ENCODE measurements around the gene GPR37.

GPR37 gene, protein sequence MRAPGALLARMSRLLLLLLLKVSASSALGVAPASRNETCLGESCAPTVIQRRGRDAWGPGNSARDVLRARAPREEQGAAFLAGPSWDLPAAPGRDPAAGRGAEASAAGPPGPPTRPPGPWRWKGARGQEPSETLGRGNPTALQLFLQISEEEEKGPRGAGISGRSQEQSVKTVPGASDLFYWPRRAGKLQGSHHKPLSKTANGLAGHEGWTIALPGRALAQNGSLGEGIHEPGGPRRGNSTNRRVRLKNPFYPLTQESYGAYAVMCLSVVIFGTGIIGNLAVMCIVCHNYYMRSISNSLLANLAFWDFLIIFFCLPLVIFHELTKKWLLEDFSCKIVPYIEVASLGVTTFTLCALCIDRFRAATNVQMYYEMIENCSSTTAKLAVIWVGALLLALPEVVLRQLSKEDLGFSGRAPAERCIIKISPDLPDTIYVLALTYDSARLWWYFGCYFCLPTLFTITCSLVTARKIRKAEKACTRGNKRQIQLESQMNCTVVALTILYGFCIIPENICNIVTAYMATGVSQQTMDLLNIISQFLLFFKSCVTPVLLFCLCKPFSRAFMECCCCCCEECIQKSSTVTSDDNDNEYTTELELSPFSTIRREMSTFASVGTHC

DNA sequence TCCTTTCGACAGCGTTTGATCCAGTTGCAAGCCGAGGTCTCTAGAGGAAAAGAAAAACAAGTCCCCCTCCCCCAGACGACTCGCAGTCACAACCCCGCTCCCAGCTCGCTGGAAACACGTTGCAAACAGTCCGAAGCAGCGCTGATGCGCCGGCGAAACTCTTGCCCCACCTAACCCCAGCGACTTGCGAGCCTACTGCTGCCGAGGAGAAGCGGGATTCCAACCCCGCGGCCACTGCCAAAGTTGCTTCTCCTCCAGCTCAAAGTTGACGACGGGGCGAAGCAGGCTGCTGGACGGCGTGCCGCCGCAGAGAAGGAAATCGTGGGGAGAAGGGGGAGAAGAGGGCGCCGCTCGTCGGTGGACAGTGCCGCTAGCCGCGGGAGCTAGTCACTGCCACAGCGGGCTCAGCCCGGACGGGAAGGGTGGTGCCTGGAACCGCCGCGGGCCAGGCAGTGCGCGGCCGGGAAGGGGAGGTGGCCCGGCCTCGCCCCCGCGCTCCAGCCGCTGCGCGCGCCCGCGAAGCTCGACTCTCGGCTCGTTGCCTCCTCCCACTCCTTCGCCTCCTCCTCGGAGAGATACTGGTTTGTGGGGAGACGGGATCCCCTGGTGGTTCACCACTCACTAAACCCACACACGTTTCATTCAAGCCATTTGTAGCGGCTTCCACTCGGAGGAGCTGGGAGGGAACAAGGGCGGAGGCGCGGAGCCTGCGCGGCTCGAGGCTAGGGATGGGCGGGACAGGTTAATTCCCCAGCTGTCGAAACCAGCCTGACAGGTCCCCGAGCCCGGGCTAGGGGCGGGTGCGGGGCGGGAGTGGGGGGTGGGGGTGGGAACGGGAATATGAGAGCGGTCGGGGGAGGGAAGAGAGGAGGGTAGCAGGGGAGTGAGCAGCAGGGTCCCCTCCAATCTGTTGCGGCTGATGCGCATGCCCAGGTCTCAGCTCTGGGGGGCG lies at the start of gene GPR37:
Gene GPR37, minus strand, starts transcription at position 392 of the 952 bp plus-strand sequence. CDS start 816 bp downstream, outside the sequence.
- no peak for FAIRE-seq

DNA sequence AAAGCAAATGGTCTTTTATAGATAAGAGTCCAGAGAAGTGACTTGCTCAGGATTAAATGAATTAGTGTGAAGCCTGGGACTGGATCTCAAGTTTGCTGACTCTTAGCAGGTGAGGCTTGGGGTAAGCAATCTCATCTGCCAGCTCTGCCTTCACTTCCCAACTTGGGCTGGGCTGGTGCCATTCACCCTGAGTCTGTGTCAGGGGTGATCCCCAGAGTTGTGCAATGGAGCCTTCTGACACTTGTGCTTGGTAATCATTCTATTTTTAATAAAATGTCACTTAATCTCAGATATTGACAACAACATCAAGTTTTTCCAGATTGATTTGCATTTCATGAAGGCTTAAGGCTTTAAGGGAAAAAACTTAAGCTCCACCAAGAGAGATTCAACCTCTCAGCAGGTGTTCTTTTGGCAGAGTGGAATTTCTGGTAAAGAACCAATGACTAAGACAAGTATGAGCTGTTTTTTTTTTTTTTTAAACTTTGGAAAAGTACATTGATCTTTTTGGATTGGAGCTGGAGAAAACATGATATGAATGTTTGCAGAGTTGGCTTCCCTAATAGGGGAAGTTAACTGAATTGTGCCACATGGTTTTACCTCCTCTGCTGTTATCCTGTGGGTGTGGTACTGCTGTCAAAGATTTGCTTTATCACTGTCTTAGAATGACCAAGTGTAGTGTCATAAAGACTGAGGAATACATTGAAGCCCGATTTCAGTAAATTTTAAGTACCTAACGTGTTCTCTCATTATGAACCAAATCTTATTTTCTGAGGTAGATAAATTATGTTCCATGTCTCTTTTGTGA lies 48.6 kb upstream of the GPR37 start:
- no peak for FAIRE-seq

DNA sequence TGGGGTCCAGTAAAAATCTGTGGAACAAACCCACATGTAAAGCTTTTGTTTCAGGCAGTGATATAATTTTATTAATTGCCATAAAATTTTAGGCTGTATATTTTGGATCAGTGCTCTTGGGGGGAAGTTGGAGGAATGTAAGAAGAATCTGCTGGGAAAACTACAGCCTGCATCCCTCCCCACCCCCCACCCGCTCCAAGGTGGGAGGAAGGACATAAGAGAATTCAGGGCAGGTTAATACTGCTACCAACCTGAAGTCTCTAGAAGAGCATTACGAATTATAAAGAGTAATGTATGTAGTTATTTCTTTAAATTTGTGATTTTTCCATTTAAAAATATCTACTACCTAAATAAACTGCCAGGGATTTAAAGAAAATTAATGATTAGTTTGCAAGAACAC lies 47.2 kb upstream of the GPR37 start:
- no peak for FAIRE-seq

DNA sequence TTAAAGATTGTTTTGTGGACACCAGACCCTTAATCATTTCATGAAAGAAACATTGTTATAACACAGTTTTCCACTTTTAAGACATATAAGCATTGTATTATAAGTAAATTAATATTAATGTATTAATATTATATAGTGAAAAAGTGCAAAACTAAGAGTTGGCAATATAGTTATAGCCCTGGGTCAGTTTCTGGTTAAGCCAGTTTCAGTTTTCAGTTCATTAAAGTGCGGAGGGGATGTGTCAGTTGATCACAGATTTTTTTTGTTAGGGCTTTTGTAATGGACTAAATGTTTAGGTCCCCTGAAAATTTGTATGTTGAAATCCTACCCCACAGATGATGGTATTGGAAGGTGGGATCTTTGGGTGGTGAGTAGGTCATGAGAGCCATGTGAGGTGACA lies 45.7 kb upstream of the GPR37 start:
- no peak for FAIRE-seq

DNA sequence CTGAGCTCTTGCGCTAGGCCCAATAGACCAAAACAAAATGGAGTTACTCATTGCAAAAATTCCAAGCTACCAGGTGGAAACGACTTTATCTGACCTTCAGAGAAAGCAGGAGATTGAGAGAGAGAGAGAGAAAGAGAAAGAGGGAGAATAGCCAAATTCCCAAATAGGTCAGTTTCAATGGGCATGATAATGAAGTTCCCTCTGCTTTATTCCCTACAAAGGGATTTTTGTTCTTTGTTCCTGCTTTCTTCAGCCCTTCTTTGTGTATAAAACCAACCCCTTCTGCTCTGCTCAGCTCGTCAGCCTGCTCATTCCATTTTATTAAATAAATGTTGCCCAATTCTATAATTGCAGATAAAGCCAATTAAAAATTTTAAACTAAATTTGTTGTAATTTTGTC lies 45.0 kb upstream of the GPR37 start:
- no peak for FAIRE-seq

DNA sequence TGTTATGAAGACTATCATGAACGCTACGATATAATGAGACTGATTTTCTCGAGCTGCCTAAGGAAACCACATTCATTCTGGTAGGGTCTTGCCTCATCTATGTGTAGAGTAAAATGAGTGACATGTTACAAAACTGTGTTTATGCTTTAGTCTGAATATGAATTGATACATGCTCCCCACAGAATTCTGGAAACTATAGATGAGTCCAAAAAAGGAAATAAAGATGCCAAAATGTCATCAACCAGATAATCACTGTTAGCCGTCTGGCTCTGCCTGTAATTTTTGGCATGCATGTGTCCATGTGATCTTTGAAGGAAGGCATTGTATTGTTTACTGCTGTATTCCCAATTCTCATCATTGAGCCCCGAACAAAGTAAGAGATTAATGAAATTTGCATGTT lies 42.6 kb upstream of the GPR37 start:
- FAIRE-seq, result no peak

DNA sequence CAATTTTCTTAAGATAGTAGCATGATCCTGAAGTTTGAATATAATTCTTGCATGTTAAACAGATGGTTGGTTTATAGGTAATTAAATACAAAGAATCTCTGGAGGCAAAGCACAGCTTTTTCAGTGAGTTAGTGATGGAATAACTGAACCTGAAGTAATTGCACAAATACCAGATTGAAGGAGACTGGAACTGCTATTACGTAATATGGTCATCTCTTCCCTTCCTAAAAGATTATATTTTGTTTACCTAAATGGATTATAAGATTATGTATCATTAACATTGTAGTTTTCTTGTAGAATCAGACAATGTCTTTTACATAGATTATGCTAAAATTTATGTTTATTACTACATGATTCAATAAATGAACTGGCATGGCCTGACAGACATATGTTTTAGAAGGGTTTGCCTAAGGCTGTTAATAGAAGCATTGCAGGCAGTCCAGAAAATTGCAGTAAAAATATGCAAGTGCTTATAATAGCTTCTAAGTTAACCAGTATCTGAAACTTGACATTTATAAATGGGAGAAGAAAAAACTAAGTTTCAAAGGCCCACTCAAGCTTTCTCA lies 35.8 kb upstream of the GPR37 start:
- no peak for FAIRE-seq

DNA sequence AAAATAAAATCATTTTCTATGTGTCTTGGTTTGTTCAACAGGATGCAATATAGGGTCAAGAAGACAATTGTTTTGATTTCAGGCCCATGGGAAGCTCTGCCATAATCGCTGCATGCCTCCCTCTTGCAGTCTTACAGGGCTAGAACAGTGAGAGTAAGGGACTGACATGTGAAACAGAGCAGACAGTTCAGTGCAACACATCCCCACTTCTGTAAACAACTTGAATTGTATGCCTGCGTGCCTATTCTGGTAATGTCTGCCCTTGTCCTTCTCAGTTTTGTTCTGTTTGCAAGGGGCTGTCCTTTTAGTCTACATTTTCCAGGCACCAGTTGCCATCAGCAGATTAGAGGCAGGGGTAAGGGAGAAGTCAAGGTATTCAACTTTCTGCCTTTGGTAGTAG lies 34.8 kb upstream of the GPR37 start:
- no peak for FAIRE-seq

DNA sequence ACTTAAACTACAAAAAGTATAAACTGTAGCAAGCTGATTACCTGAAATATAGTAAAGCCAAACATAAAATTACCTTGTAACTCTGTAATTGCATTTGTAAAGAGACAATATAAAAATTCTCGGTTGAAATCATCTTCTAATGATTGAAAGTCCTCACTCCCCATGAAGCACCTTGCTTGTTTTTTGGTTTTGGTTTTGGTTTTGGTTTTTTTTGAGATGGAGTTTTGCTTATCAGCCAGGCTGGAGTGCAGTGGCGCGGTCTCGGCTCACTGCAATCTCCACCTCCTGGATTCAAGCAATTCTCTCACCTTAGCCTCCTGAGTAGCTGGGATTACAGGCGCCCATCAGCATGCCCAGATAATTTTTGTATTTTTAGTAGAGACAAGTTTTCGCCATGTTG lies 33.9 kb upstream of the GPR37 start:
- FAIRE-seq, result no peak

DNA sequence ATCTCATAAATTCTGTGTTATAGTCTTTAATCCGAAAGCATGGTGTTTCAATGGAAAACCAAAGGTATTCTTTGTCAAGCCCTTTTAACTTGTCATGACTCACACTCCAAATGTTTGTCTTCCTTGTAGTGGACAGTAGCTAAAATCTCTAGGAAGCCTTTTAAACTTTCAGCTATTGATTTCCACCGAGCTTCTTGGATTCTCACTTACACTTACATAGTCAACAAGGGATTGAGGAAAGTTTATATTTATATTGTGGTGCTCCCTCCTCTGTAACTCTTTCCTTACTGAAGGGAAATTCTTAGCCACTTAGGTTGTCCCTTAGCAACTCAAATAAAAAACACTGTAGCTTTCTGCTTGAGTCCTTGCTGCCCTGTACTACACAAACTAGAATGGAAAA lies 31.2 kb upstream of the GPR37 start:
- FAIRE-seq, result no peak

DNA sequence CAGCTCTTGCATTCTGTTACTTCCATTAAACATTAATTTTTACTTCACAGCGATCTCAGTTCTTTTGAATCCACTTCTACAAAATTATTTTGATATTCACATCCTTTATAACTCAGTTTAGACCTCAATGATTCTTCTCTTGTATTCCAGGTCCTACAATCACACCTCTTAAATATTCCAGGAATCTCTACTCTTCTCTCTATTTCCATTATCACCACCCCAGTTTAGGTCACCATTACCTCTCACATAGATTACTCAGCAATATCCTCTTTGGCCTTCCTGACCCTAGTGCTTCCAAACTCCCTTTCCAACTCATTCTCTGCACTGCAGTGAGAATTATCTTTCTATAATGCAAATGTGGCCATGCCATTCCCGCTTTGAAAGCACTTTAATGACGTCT lies 27.1 kb upstream of the GPR37 start:
- FAIRE-seq, result no peak

DNA sequence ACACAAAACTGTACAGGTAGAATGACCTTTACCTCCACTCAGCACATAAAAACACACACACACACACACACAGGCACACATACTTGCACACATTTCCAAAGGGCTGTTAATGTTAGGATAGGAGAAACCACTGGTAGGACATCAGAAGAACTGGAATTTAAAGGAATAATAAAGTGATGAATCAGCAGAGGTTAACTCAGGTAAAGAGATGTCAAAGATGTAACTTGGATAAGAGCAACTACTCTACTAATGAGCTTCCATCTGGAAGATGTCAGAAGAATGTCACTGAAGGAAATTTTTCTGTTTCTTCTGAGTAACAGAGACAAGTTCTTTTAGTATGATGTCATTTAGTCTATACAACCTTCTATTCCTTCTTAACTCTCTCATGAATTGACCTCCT lies 26.4 kb upstream of the GPR37 start:
- no peak for FAIRE-seq

DNA sequence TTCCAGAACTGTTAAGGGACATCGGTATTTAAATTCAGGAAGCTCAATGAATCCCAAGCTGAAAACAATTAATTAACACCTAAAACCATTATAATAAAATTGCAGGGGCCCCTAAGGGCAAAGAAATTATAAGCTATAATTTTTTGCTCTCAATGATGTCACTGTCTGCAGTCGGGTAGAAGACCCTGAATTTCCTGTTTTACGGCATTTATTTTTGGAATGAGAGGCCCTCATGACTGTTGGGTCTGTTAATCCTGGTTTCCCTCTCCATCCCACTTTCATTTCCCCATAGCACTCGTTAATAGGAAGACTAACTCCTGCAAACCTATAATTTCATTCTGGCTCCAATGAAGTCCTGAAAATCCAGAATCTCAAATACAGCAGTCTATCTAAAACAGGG lies 25.8 kb upstream of the GPR37 start:
- FAIRE-seq, result no peak

DNA sequence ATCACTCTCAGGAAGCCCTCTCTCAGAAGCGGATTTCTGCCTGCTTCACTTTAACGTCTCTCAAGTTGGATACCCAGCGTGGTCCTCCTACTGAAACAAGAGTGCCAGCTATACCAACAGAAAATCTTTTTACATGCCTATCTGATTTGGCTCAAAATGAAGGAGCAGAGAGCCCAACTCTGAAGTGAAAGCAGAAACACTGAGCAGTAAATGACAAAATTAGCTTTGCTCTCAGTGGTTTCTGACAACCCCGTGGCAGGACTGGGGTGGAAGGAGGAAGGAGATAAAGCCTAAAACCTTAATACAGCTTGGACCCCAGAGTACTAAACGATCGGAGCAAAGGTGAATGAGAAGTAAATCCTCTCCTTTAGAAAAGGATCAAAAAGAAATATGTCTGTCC lies 25.1 kb upstream of the GPR37 start:
- no peak for FAIRE-seq

DNA sequence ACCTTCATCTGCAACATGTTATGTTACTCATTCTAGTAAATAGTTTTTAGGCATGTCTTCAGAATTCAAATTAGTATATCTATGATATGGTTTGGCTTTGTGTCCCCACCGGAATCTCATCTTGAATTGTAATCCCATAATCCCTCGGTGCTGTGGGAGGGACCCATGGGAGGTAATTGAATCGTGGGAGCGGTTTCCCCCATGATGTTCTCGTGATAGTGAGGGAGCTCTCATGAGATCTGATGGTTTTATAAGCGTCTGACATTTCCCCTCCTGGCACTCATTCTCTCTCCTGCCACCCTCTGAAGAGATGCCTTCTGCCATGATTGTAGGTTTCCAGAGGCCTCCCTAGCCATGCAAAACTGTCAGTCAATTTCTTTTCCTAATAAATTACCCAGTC lies 20.4 kb upstream of the GPR37 start:
- no peak for FAIRE-seq

DNA sequence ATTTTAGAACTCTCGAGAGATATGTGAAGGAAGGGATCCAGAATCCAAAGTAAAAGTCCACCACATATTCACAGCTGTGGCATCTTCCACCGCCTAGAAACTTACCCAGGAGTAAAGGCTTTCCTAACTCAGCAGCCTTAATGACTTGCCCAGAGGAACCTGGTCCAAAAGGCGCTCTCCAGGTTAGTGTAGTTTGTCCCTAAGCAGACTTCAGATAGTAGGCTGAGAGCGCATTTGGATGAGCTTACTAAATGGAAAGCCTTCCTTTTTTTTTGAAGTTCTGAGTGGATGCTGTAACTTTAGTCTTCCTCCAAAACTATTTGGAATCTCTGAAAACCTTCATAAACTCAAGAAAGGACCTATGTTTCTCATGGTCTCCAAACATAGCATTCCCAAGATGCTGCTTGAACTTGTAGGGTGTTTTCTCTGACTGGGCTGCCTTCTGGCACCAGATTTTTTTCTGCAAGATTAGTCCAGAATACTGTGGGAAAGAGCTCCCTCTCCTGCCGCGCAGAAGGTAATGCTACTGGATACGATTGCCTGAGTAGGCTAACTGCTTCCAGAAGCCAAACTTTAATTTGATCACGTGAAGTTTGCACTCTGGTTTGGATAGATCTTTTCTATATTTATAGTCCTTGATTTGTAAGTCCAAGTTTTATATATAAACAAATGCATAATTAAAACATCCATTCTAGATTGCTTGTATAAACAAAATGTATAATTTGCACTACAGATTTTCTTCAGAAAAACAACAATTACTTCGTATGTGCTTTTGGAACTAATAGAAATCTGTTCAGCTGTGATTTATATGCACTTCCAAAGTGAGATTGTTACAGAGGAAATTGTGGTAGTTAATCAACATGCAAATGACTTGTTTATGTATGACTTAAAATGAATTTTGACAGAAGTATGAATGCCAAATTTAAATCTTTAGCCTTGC lies 19.6 kb upstream of the GPR37 start:
- FAIRE-seq, result peak; percentile 85

DNA sequence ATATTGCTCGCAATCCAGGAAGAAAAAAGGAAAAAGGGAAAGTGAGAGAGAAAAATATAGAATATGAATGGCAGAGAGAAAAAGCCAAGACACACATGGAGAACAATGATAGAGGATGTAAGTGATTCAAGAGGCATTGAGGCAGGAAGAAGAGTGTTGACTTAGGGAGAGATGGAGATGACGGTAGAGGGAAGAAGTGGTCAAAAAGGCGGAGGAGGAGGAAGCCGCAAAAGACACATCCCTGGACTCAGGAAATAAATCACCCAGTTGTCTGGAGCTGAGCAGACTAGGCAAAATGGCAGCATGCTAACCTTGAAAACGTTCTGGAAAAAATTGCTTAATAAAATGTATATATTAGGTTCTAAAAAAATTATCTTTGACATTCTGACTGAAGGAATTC lies 17.7 kb upstream of the GPR37 start:
- FAIRE-seq, result no peak

DNA sequence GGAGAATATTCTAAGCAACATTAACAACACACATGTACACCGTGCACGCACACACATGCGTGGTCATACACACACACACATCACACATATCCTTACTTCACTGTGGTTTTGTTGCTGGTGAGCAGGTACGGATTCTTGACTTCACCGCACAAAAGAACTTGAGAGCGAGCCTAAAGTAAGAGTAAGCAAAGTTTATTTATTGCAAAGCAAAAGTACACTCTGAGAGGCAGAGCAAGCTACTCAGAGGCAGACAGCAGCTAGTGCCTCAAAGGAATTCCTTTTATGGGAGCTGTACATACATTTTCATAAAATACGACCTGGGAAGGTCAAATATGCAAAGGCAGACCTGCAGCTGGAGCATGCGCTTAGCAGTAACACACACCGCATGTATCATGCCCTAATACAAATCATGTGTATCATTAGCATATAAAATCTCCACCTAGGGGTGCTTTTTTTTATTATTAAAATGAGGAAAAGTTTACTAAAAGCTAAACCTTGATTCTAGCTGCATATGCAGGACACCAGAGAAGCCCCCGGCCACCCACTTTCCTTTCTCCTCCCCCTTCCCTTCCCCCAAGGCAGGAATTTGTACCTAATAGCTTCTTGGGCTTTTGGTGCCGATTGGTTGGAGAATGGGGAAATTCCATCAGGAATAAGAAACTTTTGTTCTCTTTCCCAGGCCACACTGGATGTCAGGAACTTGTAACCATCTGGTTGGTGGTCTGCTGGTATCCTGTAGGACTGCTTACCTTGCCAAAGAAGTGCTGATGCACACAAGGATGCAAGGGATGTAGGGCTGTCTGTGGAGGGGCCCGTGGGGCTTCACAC lies 16.5 kb upstream of the GPR37 start:
- FAIRE-seq, result no peak

DNA sequence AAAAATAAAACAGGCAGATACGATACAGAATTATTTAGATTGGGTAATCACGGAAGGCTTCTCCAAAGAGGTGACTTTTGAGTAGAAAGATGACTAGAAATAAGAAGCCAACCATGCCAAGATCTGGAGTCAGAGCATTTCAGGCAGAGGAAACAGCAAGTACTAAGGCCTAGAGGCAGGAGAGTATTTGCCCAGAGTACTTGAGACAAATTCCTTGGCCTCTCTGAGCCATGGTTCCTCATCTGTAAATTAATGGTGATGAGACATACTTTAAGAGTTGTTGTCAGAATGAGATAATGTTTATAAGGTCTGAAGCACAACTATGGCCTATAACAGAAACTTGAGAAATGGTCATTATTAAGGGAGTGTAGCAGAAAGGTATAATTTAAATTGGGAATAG lies 15.8 kb upstream of the GPR37 start:
- no peak for FAIRE-seq

DNA sequence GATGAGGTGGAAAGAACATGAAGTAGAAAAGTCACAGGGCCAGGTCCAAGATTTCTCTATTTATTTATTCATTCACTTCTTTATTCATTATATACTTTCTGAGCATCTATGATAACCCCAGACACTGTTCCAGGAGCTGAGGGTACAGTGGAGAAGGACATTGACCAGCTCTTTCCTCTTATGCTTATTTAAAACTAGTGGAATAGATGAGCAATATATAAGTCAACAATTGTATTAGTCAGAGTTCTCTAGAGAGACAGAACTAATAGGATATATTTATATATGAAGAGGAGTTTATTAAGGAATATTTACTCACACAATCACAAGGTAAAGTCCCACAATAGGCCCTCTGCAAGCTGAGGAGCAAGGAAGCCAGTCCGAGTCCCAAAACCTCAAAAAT lies 15.0 kb upstream of the GPR37 start:
- no peak for FAIRE-seq
